ENCODE results near the gene GNB1. TPM values are rescaled to one million over a fixed set of nuclear protein-coding genes. Genes with fewer than 3 reads are reported as not detected.

GNB1 gene
- total and polyA plus RNA-seq, 9 of the 15 experiments (the other 6 are each of a cell fraction or from before 2014, with no cell fraction given): 34.3 to 388 (median 114) TPM

DNA sequence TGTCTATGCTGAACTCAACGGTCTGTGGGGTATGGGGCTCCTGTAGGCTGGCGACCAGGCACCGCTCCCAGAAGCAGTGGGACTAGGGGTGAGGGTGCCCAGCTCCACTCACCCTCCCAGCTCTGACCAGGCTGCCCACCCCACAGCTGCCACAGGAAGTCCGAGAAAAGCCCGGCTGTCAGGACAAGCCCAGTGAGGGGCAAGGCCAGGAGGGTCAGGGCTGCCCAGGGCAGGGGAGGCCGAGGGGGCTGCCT is 31.7 kb upstream of the GNB1 start:
- intact Hi-C loops (cut with micrococcal nuclease): no loop called here
- CTCF ChIA-PET (ENCODE audit: low intra/inter-chr PET ratio): no interaction called here
- FAIRE-seq: no peak

More for the DNA sequence above, 31.7 kb upstream of the GNB1 start:
- Histone ChIP-seq H3K79me2 (ENCODE audit: control insufficient read depth, insufficient read depth, low read length) (no peaks in the 10 kb centered on the region), H2AFZ (ENCODE audit: low read depth, low read length) (no peak overlapping the region), H3K9ac (ENCODE audit: insufficient read depth in 1 of 2, low read depth in 2 of 2, low read length in 2 of 2) (peak overlapping the region in 1 of 2 experiments; percentile 37; a peak in 1 of 4 replicates), H3K4me2 (ENCODE audit: insufficient read depth, low read length) (no peak overlapping the region), H3K9me1 (ENCODE audit: control insufficient read depth, insufficient read depth, low read length) (no peaks in the 10 kb centered on the region), H3K4me1 (replicated peaks in 1 of 2; ENCODE audit: control insufficient read depth in 2 of 2, insufficient read depth in 2 of 2, low read length in 2 of 2) (peaks cover 9 to 93% of the 10 kb centered on the region in 2 experiments; a peak in 4 of 5 replicates), H3K9me3 (replicated peaks; ENCODE audit: control insufficient read depth, insufficient read depth, low read depth, low read length) (no peaks in the 10 kb centered on the region), H3K27me3 (ENCODE audit: control insufficient read depth in 2 of 2, insufficient read depth in 2 of 2, low read length in 2 of 2) (peaks cover 17 to 43% of the 10 kb centered on the region in 2 experiments; a peak in 4 of 5 replicates), H3K4me3 (no peak overlapping the region), H3K27ac (ENCODE audit: extremely low read depth, low read depth, low read length) (no peak overlapping the region), H3K36me3 (ENCODE audit: control insufficient read depth, insufficient read depth, low read length) (no peaks in the 10 kb centered on the region), H4K20me1 (replicated peaks; ENCODE audit: control insufficient read depth, insufficient read depth, low read length) (peaks cover 8% of the 10 kb centered on the region)
- DNase-seq (ENCODE audit: extremely low read depth in 1 of 4, low spot score in 3 of 4) (no peak), ATAC-seq (no peak)
- POLR2A ChIA-PET: interaction anchor here (1.8 kb wide), 1 partner anchor 25 kb away, joined by 4 read pairs; no protein-coding TSS in a partner anchor
- in situ Hi-C loops (cut with MboI): no loop called here
- TF ChIP-seq ASH1L (IDR thresholded peaks at IDR 0.05; ENCODE audit: borderline replicate concordance, low read depth, partially characterized antibody) (no peak), GTF2A2 (tag; IDR thresholded peaks at IDR 0.05) (no peak), ZNF23 (CRISPR knock-in tag; IDR thresholded peaks at IDR 0.05) (no peak), ZNF263 (CRISPR knock-in tag; IDR thresholded peaks at IDR 0.05; ENCODE audit: borderline replicate concordance) (no peak), ZKSCAN8 (CRISPR knock-in tag; IDR thresholded peaks at IDR 0.05) (no peak), NFE2 (IDR thresholded peaks at IDR 0.05; ENCODE audit: low read depth) (no peak), WHSC1 (IDR thresholded peaks at IDR 0.05; ENCODE audit: low read length) (no peak)
- TF ChIP-seq, protein P1, sequence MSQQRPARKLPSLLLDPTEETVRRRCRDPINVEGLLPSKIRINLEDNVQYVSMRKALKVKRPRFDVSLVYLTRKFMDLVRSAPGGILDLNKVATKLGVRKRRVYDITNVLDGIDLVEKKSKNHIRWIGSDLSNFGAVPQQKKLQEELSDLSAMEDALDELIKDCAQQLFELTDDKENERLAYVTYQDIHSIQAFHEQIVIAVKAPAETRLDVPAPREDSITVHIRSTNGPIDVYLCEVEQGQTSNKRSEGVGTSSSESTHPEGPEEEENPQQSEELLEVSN (IDR thresholded peaks at IDR 0.05; ENCODE audit: borderline replicate concordance in 1 of 2, extremely low read depth in 1 of 2, insufficient read depth in 1 of 2, insufficient read length in 1 of 2, low read depth in 1 of 2, low read length in 1 of 2, poor library complexity in 1 of 2, severe bottlenecking in 1 of 2): no peak
- TF ChIP-seq, protein P2, sequence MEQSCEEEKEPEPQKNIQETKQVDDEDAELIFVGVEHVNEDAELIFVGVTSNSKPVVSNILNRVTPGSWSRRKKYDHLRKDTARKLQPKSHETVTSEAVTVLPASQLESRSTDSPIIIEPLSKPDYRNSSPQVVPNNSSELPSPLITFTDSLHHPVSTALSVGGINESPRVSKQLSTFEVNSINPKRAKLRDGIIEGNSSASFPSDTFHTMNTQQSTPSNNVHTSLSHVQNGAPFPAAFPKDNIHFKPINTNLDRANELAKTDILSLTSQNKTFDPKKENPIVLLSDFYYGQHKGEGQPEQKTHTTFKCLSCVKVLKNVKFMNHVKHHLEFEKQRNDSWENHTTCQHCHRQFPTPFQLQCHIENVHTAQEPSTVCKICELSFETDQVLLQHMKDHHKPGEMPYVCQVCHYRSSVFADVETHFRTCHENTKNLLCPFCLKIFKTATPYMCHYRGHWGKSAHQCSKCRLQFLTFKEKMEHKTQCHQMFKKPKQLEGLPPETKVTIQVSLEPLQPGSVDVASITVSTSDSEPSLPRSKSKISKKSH (CRISPR knock-in tag; IDR thresholded peaks at IDR 0.05): no peak
- 25% methylated on average over 6 of the region's 6 CpGs for WGBS (ENCODE audit: insufficient coverage, low coverage, missing lambda C conversion rate)
- no TSS peak for BruUV-seq (replicated peaks)
